ENCODE measurements around the gene ZC3H7B.
A peak's percentile ranks its signal among the peaks of the same experiment; 100 is the strongest.
"Not testable (repeated sequence)": the region's sequence is repeated elsewhere in the genome, so short reads cannot be mapped to it uniquely, and the experiment has no call there.

Gene ZC3H7B, protein sequence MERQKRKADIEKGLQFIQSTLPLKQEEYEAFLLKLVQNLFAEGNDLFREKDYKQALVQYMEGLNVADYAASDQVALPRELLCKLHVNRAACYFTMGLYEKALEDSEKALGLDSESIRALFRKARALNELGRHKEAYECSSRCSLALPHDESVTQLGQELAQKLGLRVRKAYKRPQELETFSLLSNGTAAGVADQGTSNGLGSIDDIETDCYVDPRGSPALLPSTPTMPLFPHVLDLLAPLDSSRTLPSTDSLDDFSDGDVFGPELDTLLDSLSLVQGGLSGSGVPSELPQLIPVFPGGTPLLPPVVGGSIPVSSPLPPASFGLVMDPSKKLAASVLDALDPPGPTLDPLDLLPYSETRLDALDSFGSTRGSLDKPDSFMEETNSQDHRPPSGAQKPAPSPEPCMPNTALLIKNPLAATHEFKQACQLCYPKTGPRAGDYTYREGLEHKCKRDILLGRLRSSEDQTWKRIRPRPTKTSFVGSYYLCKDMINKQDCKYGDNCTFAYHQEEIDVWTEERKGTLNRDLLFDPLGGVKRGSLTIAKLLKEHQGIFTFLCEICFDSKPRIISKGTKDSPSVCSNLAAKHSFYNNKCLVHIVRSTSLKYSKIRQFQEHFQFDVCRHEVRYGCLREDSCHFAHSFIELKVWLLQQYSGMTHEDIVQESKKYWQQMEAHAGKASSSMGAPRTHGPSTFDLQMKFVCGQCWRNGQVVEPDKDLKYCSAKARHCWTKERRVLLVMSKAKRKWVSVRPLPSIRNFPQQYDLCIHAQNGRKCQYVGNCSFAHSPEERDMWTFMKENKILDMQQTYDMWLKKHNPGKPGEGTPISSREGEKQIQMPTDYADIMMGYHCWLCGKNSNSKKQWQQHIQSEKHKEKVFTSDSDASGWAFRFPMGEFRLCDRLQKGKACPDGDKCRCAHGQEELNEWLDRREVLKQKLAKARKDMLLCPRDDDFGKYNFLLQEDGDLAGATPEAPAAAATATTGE

GRCh38 chr22:41301085-41302020, at the start of gene ZC3H7B:
ZC3H7B (plus strand) TSS chr22:41301525; CDS start chr22:41320661, 19,136 bp downstream.
- peak; percentile 76 for DNase-seq (ENCODE audit: low spot score)

- no peak for DNase-seq (ENCODE audit: low spot score)
Measured at GRCh38 chr22:41252365-41252764, 49.0 kb upstream of the ZC3H7B start.

DNA sequence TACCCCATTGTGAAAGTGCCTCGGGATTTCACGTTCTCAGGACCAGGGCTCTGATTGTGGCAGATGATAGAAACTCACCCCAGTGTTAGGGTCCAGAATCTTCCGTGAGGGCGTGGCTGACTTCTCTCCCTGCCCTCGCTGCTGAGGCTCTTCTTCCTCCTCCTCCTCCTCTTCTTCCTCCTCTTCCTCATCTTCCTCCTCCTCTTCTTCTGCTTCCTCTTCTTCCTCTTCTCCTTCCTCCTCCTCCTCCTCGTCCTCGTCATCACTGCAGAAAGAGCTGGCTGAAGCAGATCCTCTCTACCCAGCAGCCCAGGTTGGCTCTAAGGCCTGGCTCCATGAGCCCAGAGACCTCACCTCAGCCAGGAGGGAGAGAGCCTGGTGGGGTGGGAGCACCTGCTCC, 47.1 kb upstream of the ZC3H7B start:
- no peak for DNase-seq (ENCODE audit: low spot score)

- no peak for DNase-seq (ENCODE audit: low spot score)
Measured at GRCh38 chr22:41256254-41257253, 44.8 kb upstream of the ZC3H7B start.

- no peak for DNase-seq (ENCODE audit: low spot score)
Measured at GRCh38 chr22:41257696-41258095, 43.6 kb upstream of the ZC3H7B start.

DNA sequence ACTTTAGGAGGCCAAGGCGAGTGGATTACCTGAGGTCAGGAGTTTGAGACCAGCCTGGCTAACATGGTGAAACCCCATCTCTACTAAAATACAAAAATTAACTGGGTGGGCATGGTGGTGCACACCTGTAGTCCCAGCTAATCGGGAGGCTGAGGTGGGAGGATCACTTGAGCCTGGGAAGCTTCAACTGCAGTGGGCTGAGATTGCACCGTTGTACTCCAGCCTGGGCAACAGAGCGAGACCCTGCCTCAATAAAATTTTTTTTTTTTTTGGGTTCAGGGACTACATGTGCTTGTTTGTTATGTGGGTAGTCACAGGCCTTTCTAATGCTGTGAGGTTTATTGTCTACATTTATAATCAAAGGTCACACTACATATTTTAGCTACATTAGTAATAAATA, 41.6 kb upstream of the ZC3H7B start:
- DNase-seq (ENCODE audit: low spot score), result not testable (repeated sequence)

- DNase-seq (ENCODE audit: low spot score), result no peak
Measured at GRCh38 chr22:41260871-41261270, 40.5 kb upstream of the ZC3H7B start.

GRCh38 chr22:41261541-41262249, 39.6 kb upstream of the ZC3H7B start:
- DNase-seq (ENCODE audit: low spot score), result no peak

GRCh38 chr22:41262250-41262765, 39.0 kb upstream of the ZC3H7B start:
- DNase-seq (ENCODE audit: low spot score), result no peak

DNA sequence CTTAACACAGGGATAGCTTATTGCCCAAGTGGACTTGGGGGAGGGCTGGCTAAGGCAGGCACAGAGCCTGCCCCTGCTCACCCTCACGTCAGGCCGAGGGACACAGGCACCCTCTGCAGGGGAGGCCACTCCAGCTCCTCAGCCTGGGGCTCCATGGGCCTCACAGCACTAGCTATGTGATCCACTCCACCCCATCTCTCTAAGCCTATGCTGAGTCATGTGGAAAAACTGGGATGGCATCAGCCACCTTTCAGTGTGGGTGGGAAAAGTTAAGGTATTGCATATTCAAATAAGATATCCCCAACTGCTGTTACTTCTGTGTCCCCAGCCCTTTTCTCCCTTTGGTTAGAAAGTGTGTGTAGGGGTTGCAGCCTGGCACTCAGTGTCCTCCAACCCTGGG, 37.6 kb upstream of the ZC3H7B start:
- no peak for DNase-seq (ENCODE audit: low spot score)

DNA sequence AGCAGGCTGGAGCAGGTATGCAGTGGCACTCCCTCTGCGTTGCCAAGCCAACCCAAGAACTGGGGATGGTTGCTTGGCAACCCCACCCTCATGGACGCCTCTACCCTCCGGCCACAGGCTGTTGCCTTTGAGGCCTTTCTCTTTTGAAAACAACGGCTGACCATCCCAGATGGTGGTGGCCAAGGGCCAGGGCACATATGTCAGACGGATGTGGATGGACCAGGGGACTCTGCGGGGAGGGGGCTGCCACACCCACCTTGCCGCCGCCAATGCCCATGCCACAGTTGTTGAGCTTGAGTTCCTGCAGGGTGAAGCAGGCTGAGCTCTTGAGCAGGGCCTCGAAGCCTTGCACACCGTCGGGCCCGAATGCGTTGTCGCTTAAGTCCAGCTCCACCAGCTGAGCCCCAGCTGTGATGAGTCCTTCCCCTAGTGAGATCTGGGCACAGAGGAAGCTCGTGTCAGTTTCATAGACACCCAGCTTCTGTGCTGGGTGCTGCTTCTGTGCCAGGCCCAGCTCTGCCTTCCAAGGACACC, 36.9 kb upstream of the ZC3H7B start:
- no peak for DNase-seq (ENCODE audit: low spot score)

DNA sequence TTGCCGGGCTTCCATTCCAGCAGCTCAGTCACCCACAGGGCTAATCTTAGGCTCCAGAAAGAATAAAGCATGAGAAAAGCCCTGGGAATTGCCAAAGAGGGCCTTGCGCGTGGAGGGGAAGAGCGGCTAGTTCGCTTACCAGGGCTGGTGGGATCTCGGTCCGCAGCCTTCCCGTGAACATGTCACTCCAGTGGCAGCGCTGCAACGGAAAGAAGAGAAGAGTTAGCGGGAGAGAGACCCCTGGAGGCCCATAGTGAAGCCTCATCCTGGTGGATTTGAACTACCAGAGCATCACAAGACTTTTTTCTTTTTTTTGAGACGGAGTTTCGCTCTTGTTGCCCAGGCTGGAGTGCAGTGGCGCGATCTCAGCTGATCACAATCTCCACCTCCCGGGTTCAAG, 33.4 kb upstream of the ZC3H7B start:
- DNase-seq (ENCODE audit: low spot score), result no peak

DNA sequence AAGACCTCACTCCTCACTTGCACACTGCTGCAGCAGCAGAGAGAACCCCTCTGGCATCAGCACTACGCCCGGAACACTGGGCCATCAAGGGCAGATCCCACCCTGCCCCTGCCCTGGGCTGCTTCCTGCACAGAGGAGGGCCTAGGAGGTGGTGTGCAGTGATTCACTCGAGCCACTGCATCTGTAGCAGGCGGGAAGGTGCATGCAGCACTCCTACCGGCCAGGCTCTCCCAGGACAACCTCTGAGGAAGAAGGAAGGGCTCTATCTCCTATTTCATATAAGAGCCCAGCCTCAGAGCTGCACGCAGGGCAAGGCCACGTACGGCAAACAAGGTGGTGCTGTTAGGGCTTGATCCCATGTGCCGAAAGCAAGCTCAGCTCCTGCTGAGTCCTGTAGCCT, 29.5 kb upstream of the ZC3H7B start:
- DNase-seq (ENCODE audit: low spot score), result no peak

- DNase-seq (ENCODE audit: low spot score), result no peak
Measured at GRCh38 chr22:41273128-41273527, 28.2 kb upstream of the ZC3H7B start.

DNA sequence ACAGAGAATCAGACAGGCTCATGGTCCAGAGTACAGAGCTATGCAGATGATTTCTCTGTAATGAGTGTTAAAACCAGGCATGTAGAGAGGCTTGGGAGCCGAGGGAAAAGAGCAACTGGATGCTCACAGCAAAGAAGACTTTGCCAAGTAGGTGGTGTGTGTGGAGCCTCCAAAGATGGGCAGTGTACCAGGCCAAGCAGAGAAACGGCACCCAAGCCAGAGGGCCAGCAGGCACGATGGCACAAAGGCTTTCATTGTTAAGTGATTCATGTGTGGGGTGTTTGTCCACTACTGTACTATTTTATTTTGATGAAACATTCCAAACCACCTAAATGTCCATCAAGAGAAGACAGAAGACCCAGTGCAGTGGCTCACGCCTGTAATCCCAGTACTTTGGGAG, 26.5 kb upstream of the ZC3H7B start:
- no peak for DNase-seq (ENCODE audit: low spot score)

GRCh38 chr22:41280065-41280464, 21.3 kb upstream of the ZC3H7B start:
- DNase-seq (ENCODE audit: low spot score), result no peak

DNA sequence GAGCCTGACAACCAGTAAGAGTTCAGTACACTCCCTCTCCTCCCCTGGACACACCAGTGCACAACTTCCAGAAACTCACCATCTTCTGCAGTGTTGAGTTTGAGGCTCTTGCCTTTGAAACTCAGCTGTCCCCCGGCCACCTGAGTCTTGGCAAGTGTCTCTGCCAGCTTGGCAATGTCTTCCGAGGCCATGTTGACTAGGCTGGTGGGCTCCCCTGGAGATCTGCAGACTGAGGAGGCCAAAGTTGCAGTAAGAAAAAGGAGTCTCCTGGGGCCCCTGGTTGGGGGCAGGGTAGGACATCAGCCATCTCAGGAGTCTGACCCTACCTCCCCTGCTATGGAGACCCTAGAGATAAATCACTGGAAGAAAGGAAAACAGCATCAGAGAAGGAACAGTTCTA, 20.5 kb upstream of the ZC3H7B start:
- no peak for DNase-seq (ENCODE audit: low spot score)

DNA sequence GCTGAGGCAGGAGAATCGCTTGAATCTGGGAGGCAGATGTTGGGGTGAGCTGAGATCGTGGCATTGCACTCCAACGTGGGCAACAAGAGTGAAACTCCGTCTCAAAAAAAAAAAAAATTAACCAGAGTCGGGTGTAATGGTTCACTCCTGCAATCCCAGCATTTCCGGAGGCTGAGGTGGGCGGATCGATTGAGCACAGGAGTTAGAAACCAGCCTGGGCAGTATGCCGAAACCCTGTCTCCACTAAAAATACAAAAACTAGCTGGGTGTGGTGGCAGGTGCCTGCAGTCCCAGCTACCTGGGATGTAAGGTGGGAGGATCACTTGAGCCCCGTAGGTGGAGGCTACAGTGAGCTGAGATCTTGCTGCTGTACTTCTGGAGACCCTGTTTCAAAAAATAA, 16.9 kb upstream of the ZC3H7B start:
- DNase-seq (ENCODE audit: low spot score), result no peak

GRCh38 chr22:41285441-41285819, 15.9 kb upstream of the ZC3H7B start:
- peak; percentile 57 for DNase-seq (ENCODE audit: low spot score)
